ENCODE data around the gene TMEM235.
"Not testable (repeated sequence)": the region's sequence is repeated elsewhere in the genome, so short reads cannot be mapped to it uniquely, and the experiment has no call there.

Gene TMEM235

DNA sequence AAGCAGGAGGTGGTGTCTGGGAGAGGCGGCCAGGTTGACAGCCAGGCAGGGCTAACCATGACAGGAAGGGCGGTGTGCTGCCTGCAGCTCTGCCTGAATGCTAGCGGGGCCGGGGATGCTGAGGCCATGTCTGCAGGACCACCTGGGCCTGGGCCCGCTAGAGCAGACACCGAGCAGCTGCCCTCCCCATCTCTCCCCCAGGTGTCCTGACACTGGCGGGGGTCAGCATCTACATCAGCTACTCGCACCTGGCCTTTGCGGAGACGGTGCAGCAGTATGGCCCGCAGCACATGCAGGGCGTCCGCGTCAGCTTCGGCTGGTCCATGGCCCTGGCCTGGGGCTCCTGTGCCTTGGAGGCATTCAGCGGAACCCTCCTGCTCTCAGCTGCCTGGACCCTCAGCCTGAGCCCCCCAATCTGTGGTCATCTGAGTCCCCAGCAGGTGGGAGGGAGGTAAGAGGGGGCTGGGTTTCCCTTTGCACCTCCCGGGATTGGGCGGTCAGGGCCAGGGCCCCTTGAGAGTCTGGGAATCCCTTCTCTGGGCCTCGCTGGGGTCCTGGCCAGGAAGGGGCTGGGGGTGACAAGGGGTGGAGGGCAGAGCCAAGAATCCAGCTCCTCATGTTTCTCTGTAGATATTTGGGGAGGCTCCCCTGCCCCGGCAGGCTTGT, 7.5 kb downstream of the TMEM235 start:
- DNase-seq, result no peak

DNA sequence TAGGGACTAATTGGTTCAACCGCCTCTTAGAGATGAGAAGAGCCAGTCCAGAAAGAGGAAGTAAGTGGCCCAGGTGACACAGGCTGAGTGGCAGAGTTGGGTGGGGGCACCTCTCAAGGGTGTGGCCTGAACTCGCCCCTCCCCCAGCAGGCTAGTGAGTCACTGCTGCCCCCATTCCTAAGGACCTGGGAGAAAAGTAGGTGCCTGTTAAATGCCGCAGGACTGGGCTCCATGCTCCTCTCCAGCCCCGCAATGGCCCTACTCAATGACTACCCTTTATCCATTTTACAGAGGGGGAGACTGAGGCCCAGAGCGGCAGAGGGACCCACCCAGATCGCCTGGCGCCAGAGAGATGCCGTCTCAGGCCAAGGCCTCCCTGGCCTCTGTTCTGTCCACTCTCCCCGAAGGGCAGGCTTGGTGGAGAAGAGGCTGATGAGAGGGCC, 8.1 kb downstream of the TMEM235 start:
- DNase-seq, result no peak

DNA sequence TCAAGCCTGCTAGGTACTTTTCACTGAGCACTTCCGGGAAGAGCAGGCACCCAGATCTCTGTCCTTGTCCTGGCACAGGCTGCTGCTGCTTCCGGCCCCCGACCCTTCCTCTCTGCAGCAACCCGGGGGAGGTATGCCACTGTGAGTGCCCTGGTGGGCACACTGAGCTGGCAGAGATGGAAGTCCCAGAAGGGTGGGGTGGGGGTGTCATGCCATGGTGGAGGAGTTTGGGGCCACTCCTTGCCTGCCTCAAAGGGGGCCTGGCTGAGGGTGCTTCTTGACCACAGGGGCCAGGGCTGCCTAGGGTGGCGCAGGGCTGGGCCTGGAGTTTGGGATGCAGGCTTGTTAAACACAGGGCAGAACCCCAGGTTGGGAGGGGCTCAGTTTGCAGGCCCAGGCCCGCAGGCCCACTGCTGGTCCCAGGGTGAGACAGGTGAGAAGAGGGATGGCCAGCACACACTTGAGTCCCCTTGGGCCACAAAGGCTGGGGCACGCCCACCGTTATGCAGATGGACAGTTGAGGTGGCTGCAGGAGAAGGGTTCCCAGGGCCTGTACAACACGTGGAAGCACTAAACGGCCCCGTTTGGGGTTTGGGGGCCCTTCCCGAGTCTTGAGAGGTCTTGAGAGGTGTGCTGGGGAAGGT, 8.7 kb downstream of the TMEM235 start:
- DNase-seq, result no peak

DNA sequence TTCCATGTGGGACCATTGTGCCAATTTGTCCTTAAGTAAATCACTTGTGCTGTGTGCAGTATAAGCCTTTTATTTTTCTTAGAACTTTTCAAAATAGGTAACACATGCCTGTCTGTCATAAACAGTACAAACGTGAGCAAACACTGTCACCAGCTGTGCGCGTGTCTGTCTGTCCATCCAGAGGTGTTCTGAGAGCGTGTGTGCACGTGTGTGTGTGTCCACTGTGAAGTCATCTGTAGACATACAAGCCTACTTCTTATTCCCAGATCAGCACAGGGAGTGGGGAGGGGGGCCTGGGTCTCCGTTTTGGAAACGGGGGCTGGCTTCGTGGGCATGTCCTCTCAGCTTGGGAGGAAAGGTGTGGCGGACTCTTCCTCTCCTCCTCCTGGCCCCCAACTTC, 9.4 kb downstream of the TMEM235 start:
- DNase-seq, result no peak

DNA sequence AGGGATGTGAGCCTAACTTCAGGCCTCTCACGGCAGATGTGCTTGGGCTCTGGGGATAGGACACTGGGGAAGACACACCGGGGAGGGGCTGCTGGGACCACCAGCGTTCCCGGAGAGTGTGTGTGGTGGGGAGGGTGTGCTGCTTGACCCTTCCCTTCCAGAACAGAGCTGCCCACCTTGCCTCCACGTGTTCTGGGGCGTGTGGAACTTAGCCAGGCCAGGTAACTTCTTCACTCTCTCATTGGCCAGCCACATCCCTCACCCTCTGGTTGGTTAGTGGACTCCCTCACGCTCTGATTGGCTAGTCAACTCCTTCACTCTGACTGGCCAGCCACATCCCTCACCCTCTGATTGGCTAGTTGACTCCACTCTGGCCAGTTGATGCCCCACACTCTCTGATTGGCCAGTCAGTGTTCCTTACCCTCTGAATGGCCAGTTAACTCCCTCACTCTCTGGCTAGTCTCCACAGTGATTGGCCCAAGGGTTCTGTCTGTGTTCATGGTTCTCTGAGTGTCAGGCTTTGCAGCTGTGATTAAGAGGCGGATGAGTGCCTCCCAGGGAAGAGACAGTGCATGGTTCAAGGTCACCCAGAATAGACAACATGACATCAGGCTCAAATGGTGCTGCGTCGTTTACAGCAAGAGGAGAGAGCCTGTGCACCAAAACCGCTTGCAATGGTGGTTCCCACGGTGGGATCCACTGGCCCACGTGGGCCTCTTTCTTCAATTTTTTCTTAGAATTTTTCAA, 10.0 kb downstream of the TMEM235 start:
- DNase-seq, result no peak

DNA sequence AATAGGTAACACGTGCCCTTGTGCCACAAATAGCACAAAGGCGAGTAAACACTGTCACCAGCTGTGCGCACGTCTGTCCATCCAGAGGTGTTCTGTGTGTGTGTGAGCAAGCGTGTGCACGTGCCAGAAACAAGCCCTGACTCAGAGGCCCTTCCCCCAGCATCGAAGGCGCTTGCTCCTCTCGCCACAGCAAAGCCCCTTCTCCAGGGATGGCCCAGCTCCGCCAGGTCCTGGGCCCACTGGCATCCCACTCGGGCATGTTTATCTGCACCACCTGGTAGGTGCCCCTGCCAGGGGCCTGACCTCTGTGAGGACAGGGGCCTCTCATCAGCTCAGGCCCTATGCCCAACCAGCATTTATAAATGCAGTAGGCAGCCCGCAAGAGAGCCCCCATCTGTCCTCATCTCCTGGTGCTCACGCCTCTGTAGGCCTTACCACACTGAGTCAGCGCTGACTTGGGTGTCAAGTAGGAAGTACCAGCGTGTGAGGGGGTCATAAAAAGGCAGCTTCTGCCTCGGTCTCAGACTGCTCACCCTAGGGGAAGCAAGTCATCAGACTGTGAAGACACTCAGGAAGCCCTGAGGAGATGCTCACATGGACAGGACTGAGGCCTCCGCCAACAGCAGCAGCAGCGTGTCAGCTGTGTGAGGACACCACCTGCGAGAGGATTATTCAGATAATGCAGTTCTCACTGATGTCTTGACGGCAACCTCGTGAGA, 10.8 kb downstream of the TMEM235 start:
- no peak for DNase-seq

DNA sequence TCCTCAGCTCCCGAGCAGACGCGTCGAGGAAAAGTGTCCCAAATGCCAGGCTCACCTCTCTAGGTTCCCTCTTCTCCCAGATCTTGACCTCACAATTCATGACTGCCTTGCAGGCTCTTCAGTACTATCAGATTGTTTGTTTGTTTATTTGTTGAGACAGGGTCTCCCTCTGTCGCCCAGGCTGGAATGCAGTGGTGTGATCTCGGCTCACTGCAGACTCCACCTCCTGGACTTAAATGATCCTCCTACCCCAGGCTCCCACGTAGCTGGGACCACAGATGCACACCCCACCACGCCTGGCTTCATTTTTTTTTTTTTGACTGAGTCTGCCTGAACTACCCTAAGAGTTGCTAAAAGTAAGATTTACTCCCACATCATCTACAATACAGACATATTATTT, 15.9 kb downstream of the TMEM235 start:
- no peak for DNase-seq

DNA sequence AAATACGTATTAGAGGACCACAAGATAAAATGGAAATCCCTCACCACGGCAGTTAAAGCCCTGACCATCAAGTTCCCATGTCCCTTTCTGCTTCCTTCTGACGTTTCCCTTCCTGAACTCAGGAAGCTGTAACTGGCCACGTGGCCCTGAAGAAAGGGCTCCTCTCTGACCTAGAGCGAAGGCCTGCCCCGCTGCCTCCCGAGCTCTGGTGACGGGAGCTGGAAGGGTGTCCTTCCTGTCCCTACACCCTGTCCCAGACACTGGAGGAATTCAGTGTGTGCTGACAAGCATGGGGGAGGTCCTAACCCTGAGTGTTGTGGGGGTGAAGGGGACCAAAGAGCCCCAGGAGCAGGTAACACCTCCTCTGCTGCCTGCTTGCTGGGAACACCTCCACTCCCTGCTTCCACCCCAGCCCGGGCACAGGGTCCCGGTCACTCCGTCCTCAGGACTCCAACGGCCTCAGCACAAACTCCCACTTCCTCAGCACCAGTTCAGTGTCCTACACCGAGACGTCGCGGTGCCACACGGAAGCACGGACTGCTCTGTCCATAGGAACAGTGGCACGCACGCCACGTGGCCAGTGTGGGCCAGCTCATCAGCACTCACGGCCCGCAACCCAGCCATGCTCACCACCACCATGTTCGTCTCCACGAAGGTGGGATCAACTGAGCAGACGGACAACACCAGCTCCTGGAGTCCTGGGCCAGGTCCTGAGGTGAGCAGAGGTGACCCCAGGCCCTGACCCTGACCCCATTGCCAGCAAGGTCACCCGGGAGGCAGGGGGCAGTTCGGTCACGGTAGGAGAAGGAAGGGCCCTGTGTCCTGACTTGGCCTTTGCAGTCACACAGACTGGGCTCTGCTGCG, 16.9 kb downstream of the TMEM235 start:
- no peak for DNase-seq

DNA sequence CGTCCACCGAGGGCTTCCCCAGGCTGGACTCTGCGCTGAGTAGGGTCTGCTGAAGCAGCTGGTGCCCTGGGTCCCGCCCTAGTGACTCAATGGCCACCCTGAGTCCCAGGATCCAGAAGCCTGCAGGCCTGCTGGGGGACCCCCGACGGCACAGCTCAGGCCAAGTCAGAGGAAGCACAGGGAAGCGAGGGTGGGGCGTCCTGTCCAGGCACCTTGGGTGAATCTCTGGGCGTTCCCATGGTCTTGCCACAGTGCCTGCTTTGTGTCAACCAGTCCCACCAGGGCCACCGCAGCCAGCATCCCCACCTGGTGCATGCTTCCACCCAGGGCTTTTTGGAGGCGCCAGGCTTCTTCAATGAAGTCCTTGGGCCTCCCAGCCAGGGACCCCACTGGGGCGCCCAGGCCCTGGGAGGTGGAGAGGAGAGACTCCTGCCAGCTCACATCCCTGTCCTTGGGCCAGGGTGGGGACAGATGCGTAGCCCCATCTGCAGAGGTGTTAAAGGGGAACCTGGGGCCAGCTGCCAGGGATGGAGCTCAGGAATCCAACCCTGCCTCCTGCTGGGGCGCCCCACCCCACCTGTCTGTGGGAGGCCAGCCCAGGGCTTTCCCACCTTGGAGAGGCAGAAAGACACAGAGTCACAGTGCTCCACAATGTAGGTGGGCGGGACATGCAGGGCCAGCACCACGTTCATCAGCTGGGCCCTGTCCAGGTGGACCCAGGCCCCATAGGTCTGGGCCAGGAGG, 17.8 kb downstream of the TMEM235 start:
- no peak for DNase-seq

DNA sequence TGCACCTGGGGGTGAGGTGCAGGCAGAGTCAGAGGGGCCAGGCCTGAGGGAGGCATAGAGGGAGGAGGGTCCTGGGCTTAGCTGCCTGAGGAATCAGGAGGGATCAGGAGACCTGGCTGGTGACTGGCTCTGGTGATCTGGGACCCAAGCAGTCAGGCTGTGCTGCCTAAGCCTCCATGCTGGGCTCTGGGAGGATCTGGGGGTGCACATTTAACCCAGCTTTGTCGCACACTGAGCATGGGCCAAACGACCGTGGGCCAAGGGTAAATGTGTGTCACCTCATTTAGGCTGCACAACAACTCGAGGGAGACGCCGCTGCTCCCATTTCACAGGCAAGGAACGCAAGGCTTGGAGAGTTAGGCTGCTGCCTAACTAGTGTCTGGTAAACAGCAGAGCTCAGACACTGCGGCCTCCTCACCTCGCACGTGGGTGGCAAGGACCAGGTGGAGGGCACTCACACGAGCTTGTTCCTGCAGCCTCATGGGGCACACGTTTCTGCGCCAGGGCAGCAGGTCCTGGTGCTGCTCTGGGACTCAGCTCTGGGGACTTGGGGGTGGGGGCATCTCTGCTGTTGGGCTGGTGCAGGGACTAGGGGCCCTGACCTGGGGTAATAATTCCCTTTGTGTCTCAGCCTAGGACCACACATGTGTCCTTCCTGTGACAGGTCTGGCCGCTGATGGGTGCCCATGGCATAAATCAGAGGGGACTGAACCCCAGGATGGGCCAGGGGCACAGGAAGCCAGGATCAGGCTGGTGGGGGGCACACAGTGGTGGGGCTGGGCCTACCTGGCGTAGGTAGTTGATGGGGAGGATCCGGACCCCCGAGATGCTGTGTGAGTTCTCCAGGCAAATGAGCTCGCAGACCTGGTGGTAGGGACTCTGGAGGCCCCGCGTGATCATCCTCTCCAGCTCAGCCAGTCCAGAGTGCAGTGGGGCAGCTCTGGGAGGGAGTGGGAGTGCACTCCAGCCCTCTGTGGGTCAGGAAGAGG, 18.7 kb downstream of the TMEM235 start:
- DNase-seq, result no peak

DNA sequence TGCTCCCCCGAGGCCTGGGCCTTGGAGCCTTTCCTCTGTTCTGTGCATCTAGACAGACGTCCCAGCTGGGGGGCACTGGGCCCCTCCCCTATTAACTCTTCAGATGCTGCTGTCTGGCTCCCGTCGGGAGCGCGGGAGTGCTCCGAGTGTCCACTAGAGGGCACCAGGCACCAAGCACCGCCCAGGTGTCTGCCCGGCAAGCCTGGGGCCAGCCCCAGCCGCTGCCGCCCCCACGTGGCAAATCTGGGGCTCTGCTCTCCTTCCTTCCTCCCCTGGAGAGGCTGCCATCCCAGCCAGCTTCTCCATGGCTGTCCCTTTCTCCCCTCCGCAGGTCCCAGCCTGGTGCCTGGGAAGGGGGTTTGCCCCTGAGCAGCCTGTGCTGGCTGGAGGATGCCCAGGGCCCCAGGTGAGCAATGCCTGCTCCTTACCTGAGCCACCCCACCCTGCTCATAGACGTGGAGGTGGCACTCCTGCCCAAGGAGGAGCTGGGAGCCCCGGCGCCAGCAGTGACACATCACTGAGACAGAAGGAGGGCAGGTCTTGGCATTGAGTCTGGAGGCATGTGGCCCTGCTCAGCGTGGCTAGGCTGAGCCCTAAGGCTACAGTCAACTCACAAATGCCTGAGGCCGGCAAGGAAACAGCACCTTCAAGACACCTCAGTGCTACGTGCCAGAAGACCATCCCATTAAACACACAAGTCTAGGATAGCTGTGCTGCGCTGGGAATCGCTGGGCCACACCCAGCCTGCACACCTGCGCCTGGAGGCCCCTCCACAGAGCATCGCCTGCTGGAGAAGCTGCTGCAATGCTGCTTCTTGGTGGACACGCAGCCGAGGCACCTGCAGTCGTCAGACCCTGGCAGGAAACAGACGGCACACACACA, 19.7 kb downstream of the TMEM235 start:
- DNase-seq, result peak; percentile 58

DNA sequence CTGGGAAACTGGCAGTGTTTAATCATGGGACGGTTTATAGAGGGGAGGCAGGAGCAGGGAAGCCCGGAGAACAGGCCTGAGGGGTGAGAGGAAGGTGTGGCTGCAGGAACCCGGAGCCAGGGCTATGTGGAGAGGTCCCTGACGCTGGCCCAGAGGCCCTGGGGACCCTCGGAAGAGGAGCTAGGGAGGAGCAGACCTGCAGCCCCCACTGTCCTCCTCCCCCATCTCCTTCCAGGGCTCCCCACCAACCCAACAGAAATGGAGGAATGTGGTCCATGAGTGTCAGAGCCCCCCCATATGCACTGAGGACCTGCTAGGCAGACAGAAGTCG, 20.3 kb downstream of the TMEM235 start:
- DNase-seq, result no peak

DNA sequence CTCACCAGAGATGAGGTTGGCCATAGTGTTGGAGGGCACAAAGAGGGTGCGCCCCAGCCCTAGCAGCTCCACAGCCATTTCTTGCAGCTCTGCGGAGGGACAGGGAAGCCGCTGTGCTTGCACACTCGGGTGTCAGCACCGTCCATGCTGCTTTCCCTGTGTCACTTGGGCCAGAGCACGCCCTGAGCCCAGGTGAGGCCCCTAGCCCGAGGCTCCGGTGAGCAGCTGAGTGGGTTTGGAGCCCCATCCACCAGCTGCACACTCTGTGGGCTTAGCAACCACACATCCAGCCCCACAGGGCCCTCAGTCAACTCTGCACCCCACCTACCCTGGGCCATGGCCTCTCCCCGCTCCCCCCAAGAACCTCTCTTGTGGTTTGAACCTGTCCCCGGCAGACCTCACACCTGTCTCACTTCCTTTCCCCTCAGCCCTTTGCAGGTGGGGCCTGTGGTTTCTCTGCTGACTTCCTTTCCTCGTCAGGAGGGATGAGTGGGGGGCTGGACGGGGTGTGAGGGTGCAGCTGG, 20.7 kb downstream of the TMEM235 start:
- DNase-seq, result peak; percentile 30

DNA sequence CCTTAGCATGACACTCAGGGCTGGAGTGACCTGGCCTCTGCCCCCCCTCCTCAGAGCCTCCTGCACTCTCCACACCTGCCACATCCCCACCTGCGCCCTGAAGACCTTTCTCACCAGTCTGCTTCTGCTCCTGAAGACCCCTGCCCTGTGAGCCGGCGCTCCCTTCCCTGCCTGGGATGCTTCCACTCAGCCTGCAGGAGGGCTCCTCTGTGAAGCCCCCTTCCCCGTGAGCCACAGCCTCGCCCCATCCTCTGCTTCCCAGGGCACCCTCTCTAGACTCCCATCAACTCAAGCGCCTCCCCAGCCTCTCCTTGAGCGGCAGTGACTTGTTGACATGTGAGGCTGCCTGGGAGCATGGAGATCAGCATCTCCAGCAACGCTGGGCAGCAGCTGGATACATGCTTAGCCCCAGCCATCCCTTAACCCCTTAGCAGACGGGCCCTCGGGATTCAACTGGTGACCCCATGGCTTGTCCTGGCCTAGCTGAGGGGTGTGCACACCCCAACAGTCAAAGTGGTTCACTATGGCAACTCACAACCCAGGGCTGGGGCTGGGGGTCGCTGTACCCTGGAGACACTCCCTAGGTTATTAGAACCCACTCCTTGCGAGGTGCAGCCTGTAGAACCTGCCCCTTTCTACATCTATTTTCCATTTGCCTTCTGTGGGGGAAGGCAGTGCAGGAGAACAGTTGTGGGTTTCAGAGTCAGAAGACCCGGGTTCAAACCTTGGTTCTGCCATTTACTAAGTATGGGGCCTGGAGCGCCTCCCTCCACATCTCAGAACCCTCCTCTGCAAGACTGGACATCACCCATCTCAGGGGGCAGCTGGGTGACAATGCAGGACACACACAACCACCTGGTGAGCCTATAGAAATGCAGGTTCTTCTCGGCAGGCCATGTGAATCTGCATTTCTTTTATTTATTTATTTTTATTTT, 21.5 kb downstream of the TMEM235 start:
- no peak for DNase-seq

DNA sequence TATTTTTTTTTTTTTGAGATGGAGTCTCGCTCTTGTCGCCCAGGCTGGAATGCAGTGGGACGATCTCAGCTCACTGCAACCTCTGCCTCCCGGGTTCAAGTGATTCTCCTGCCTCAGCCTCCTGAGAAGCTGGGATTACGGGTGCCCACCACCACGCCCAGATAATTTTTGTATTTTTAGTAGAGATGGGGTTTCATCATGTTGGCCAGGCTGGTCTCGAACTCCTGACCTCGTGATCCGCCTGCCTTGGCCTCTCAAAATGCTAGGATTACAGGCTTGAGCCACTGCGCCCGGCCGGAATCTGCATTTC, 22.2 kb downstream of the TMEM235 start:
- DNase-seq, result not testable (repeated sequence)

DNA sequence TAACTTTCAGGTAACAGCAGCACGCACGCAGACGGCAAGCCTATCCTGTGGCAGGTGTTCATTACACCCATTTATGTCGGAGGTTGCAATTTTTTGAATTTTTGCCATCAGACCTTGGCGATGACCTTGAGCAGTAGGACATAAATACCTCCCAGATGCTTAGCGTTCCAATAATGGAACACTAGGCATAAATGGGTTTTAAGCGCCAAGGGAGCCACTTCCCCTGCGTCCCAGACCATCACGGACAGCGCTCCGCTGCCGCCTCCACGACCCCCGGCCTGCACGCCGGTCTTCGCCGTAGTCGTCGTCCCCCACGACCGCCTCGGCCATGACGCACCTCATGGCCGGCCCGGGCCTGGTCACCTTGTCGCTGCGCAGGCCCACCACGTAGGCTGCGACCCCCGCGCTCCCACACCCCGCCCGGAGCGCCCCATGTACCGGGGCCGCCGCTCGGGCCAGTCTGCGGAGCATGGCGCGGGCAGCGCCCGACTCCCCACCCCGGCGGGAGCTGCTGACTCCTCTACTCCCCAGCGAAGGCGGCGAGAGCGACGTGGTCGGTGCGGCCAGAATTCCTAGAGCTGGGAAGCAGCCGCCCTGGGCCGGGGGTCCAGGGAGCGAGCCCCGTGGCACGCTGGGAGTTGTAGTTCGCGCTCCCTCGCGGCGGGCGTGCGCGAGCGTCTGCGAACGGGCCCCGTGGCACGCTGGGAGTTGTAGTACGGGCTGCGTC, 22.7 kb downstream of the TMEM235 start:
- peak; percentile 67 for DNase-seq

DNA sequence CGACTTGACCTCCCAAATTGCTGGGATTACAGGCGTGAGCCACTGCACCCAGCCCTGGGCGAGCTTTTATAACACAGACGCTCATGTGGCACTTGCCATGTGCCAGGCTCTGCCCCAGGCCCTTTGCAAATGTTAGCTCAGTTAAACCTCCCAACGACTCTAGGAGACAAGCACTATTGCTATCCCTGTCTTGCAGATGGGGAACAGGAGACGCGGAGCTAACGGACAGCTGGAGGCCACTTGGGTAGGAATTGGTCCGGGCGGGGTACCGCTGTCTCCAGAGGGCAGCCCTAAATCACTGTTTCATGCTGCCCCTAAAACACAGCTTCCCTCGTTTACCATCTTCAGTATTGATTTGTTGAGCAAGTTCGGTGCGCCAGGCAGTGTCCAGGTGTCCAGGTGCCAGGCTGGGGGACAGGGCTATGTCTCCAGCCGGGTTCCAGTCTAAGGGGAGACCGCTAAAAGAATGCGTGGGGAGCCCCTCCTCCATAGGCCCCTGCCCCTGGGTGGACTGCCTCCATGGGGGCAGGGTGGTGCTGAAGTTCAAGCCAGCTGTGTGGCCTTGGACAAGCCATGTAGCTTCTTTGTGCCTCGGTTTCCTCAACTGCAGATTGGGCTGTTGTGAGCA, 23.7 kb downstream of the TMEM235 start:
- no peak for DNase-seq

Data from activated gamma-delta T cell (primary cell).